ENCODE measurements around the gene SMIM43. TPM values are rescaled to one million over a fixed set of nuclear protein-coding genes. Genes with fewer than 3 reads are reported as not detected.

The SMIM43 gene
- total RNA-seq, 1 experiment from 2014 or later: not detected

GRCh38 chr4:121742794-121743193 is 22.2 kb downstream of the SMIM43 start:
- Histone ChIP-seq H3K4me1 (ENCODE audit: insufficient read depth, low read length) (no peaks in the 10 kb centered on the region), H3F3A (ENCODE audit: low read length, unreplicated experiment) (no peaks in the 10 kb centered on the region), H3K27ac (ENCODE audit: low read length) (no peak overlapping the region), H3K4me2 (ENCODE audit: low read length) (no peak overlapping the region), H3K9ac (ENCODE audit: low read length) (no peak overlapping the region), H4K20me1 (ENCODE audit: low read length) (no peaks in the 10 kb centered on the region), H2AFZ (ENCODE audit: low read length) (no peak overlapping the region), H3K4me3 (ENCODE audit: low read length) (no peak overlapping the region), H3K79me2 (ENCODE audit: low read length) (no peaks in the 10 kb centered on the region), H3K9me3 (ENCODE audit: low read length) (no peaks in the 10 kb centered on the region), H3K27me3 (ENCODE audit: low read length) (no peaks in the 10 kb centered on the region), H3K9me2 (replicated peaks; ENCODE audit: low read length) (no peaks in the 10 kb centered on the region), H3K36me3 (ENCODE audit: low read depth, low read length) (no peaks in the 10 kb centered on the region)
- ATAC-seq (no peak), DNase-seq (no peak)
- POLR2A ChIA-PET (ENCODE audit: unreplicated experiment): no interaction called here
- intact Hi-C loops (cut with micrococcal nuclease): no loop called here
- no peak for TF ChIP-seq EZH2phosphoT487 (IDR thresholded peaks at IDR 0.05; ENCODE audit: borderline replicate concordance, low read length)
- CTCF ChIA-PET: no interaction called here
- BruUV-seq (replicated peaks): no TSS peak

GRCh38 chr4:121741751-121742150 is 23.2 kb downstream of the SMIM43 start:
- no peak overlapping the region for H3K27ac ChIP-seq (ENCODE audit: low read length)
- CTCF ChIA-PET: no interaction called here
- no peaks in the 10 kb centered on the region for H3K27me3 ChIP-seq (ENCODE audit: low read length)
- no peaks in the 10 kb centered on the region for H3K79me2 ChIP-seq (ENCODE audit: low read length)
- H3K4me3 ChIP-seq (ENCODE audit: low read length): no peak overlapping the region
- H3K36me3 ChIP-seq (ENCODE audit: low read depth, low read length): no peaks in the 10 kb centered on the region
- H3K9me3 ChIP-seq (ENCODE audit: low read length): no peaks in the 10 kb centered on the region
- H3K4me2 ChIP-seq (ENCODE audit: low read length): no peak overlapping the region
- ATAC-seq (no peak), DNase-seq (no peak)
- no TSS peak for BruUV-seq (replicated peaks)
- TF ChIP-seq EZH2phosphoT487 (IDR thresholded peaks at IDR 0.05; ENCODE audit: borderline replicate concordance, low read length) (no peak), CTCF (conservative IDR thresholded peaks at IDR 0.05; ENCODE audit: low read depth, low read length) (no peak), EZH2 (IDR thresholded peaks at IDR 0.05; ENCODE audit: low read length, unreplicated experiment) (no peak)
- H3F3A ChIP-seq (ENCODE audit: low read length, unreplicated experiment): no peaks in the 10 kb centered on the region
- no peaks in the 10 kb centered on the region for H3K9me2 ChIP-seq (replicated peaks; ENCODE audit: low read length)
- POLR2A ChIA-PET (ENCODE audit: unreplicated experiment): no interaction called here
- H2AFZ ChIP-seq (ENCODE audit: low read length): no peak overlapping the region
- intact Hi-C loops (cut with micrococcal nuclease): no loop called here
- no peaks in the 10 kb centered on the region for H3K4me1 ChIP-seq (ENCODE audit: insufficient read depth, low read length)
- no peaks in the 10 kb centered on the region for H4K20me1 ChIP-seq (ENCODE audit: low read length)
- no peak overlapping the region for H3K9ac ChIP-seq (ENCODE audit: low read length)

- Histone ChIP-seq H3K4me3 (ENCODE audit: low read length) (no peak overlapping the region), H3K4me2 (ENCODE audit: low read length) (no peak overlapping the region), H3K36me3 (ENCODE audit: low read depth, low read length) (no peaks in the 10 kb centered on the region), H3K27me3 (ENCODE audit: low read length) (no peaks in the 10 kb centered on the region), H3F3A (ENCODE audit: low read length, unreplicated experiment) (no peaks in the 10 kb centered on the region), H3K4me1 (ENCODE audit: insufficient read depth, low read length) (no peaks in the 10 kb centered on the region), H3K79me2 (ENCODE audit: low read length) (no peaks in the 10 kb centered on the region), H4K20me1 (ENCODE audit: low read length) (no peaks in the 10 kb centered on the region), H3K9ac (ENCODE audit: low read length) (no peak overlapping the region), H3K9me2 (replicated peaks; ENCODE audit: low read length) (no peaks in the 10 kb centered on the region), H3K9me3 (ENCODE audit: low read length) (no peaks in the 10 kb centered on the region), H2AFZ (ENCODE audit: low read length) (no peak overlapping the region), H3K27ac (ENCODE audit: low read length) (no peak overlapping the region)
- no TSS peak for BruUV-seq (replicated peaks)
- ATAC-seq: no peak
- TF ChIP-seq EZH2phosphoT487 (IDR thresholded peaks at IDR 0.05; ENCODE audit: borderline replicate concordance, low read length) (no peak), CTCF (conservative IDR thresholded peaks at IDR 0.05; ENCODE audit: low read depth, low read length) (no peak), EZH2 (IDR thresholded peaks at IDR 0.05; ENCODE audit: low read length, unreplicated experiment) (no peak)
- intact Hi-C loops (cut with micrococcal nuclease): no loop called here
- ChIA-PET CTCF (no interaction called here), POLR2A (ENCODE audit: unreplicated experiment) (no interaction called here)
- DNase-seq: no peak
Measured at GRCh38 chr4:121740796-121741409, 24.1 kb downstream of the SMIM43 start.

All from PC-3 (cell line).